Gastroesophageal sphincter (tissue), 4 donors: ENCODE results near the gene MN1. TPM values are rescaled to one million over a fixed set of nuclear protein-coding genes. Genes with fewer than 3 reads are reported as not detected.

ENCODE experiments used
- ATAC-seq: fragments of 150-250 bp; one replicate; pipeline ENCODE4 v1.9.1; 2016; ENCODE audit warnings: mild to moderate bottlenecking, moderate library complexity
- H3K27ac ChIP-seq, 4 donors: fragments of 200-600 bp; sonication (generic) in 3 of 4; 1 replicate in 3 of 4; 2 replicates in 1 of 4; pipeline ENCODE4 v1.5.1; 2016 to 2019
- H3K27me3 ChIP-seq: fragments of 200-600 bp; sonication (generic); one replicate; pipeline ENCODE4 v1.5.1; 2019
- H3K36me3 ChIP-seq, 2 donors: fragments of 200-600 bp; sonication (generic); one replicate each; pipeline ENCODE4 v1.5.1; 2019; ENCODE audit warnings: control low read depth in 1 of 2
- H3K4me1 ChIP-seq, 3 donors: fragments of 200-600 bp; sonication (generic); 1 replicate in 2 of 3; 2 replicates in 1 of 3; pipeline ENCODE4 v1.5.1; 2016 to 2019; ENCODE audit warnings: control low read depth in 2 of 3
- H3K4me3 ChIP-seq, 2 donors: fragments of 200-600 bp; sonication (generic); one replicate each; pipeline ENCODE4 v1.5.1; 2019; ENCODE audit warnings: mild to moderate bottlenecking in 1 of 2, moderate library complexity in 1 of 2
- H3K9me3 ChIP-seq, 3 donors: fragments of 200-600 bp; sonication (generic); one replicate each; pipeline ENCODE4 v1.5.1; 2017 to 2019; ENCODE audit warnings: control low read depth in 2 of 3
- CTCF ChIP-seq, 4 experiments: fragments of 200-600 bp in 2 of 4; fragments of 450-650 bp in 2 of 4; sonication (generic) in 1 of 4; IDR thresholded peaks; one replicate each; pipeline ENCODE4 v1.5.1; 2017 to 2019; ENCODE audit warnings: antibody characterized with exemption in 4 of 4, mild to moderate bottlenecking in 2 of 4, moderate library complexity in 2 of 4
- EP300 ChIP-seq: sonication (generic); formaldehyde crosslinking; IDR thresholded peaks from one replicate; pipeline ENCODE4 v1.6.1; 2017; ENCODE audit warnings: antibody characterized with exemption, mild to moderate bottlenecking
- POLR2A ChIP-seq, 2 donors: fragments of 450-650 bp; IDR thresholded peaks; one replicate each; pipeline ENCODE4 v1.6.1; 2017; ENCODE audit warnings: antibody characterized with exemption in 2 of 2, mild to moderate bottlenecking in 2 of 2, moderate library complexity in 1 of 2
- POLR2AphosphoS5 ChIP-seq: sonication (generic); formaldehyde crosslinking; IDR thresholded peaks from one replicate; pipeline ENCODE4 v1.6.1; 2017; ENCODE audit warnings: antibody characterized with exemption
- WGBS, 2 donors: methylation state at CpG; one replicate each; pipeline ENCODE4 v1.1.5; 2018; ENCODE audit warnings: low coverage in 1 of 2; 5-methylcytosine and 5-hydroxymethylcytosine counted together
- total RNA-seq, 4 donors: library from RNA; depleted of rRNA; stranded (reverse); fragments of >200 nt; gene quantifications; one replicate each; pipeline ENCODE4 v1.1.0, GENCODE V29; 2016

Gene MN1
- total RNA-seq, 4 donors from 2014 or later: 13.4 to 52.8 (median 28.5) TPM

- H3K27ac ChIP-seq: no peak overlapping the region
- H3K36me3 ChIP-seq: no peaks in the 10 kb centered on the region
- H3K9me3 ChIP-seq: no peaks in the 10 kb centered on the region
- no peaks in the 10 kb centered on the region for H3K27me3 ChIP-seq
- no peak for ATAC-seq
- 75 to 100% methylated on average over 1 of the region's 2 CpGs for WGBS, 2 donors
- TF ChIP-seq EP300 (no peak), POLR2AphosphoS5 (no peak)
- no peak overlapping the region for H3K4me3 ChIP-seq
- H3K4me1 ChIP-seq: peaks cover 0 to 38% (median 4%) of the 10 kb centered on the region in 3 donors
Measured at GRCh38 chr22:27723708-27724107, 77.8 kb downstream of the MN1 start.

DNA sequence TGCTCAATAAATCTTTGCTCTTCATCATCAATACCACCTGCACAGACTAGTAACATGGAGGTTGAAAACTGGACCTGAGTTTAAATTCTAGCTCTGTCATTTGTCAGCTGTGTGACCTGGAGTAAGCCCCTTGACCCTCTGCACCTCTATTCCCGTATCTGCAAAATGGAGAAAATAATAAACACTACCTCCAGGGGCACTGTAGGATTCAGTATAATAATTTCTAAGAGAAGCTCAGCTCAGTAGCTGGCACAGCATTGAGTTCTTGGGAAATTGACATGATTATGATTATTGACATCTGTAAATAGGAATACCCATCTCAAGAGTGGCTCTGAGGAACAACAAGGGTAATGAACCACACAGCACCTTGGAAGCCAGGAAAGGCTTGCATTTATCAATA, 78.4 kb downstream of the MN1 start:
- no peak for ATAC-seq
- no peak overlapping the region for H3K4me3 ChIP-seq

GRCh38 chr22:27720860-27721259, 80.7 kb downstream of the MN1 start:
- 80% methylated on average over 2 of the region's 5 CpGs; no CpG with 5 or more reads in 1 of the 2 donors for WGBS, 2 donors
- Histone ChIP-seq H3K27ac (no peak overlapping the region), H3K4me1 (peaks cover 0 to 29% (median 0%) of the 10 kb centered on the region in 3 donors), H3K9me3 (no peaks in the 10 kb centered on the region), H3K27me3 (no peaks in the 10 kb centered on the region), H3K36me3 (no peaks in the 10 kb centered on the region), H3K4me3 (no peak overlapping the region)
- ATAC-seq: no peak
- TF ChIP-seq EP300 (no peak), CTCF (IDR thresholded peaks at IDR 0.05) (no peak), POLR2AphosphoS5 (no peak), POLR2A (IDR thresholded peaks at IDR 0.05) (no peak)

More for the DNA sequence above, 78.4 kb downstream of the MN1 start:
- TF ChIP-seq CTCF (IDR thresholded peaks at IDR 0.05) (peak in 2 of 4 experiments; percentile 9 to 14), POLR2AphosphoS5 (no peak)
- Histone ChIP-seq H3K4me1 (peaks cover 0 to 43% (median 4%) of the 10 kb centered on the region in 3 donors), H3K27ac (no peak overlapping the region), H3K36me3 (no peaks in the 10 kb centered on the region), H3K9me3 (no peaks in the 10 kb centered on the region), H3K27me3 (no peaks in the 10 kb centered on the region)
- 0 to 22% methylated on average over 1 of the region's 1 CpG for WGBS, 2 donors

DNA sequence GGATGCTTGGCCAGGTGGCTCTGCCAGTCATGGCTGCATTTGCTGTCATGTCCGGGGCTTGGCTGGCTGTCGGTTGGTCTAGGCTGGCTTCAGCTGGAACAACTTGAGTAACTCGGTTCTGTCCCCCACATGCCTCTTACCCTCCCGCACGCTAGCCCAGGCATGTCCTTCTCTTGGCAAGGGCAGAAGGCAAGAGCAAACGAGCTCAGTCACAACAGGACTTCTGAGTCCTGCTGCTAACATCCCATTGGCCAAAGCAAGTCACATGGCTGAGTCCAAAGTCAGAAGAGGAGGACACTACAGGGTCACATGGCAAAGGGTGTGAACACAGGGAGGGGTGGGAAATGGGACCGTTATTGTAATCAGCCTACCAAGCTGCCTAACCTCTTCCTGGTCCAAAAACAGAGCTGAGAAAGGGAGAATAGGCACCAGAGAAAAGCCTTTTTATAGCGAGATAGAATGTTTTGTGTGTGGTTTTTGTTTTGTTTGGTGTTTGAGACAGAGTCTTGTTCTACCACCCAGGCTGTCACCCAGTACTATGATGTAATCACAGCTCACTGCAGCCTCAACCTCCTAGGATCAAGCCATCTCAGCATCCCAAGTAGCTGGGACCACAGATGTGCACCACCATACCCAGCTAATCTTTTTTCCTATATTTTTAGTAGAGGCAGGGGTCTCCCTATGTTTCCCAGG, 81.9 kb downstream of the MN1 start:
- Histone ChIP-seq H3K27me3 (peaks cover 9% of the 10 kb centered on the region), H3K9me3 (no peaks in the 10 kb centered on the region), H3K27ac (peak overlapping the region in 2 of 4 donors; percentile 31 to 80), H3K4me1 (peaks cover 0 to 26% (median 0%) of the 10 kb centered on the region in 3 donors), H3K4me3 (no peak overlapping the region), H3K36me3 (no peaks in the 10 kb centered on the region)
- WGBS, 2 donors: 27% methylated on average over 3 of the region's 8 CpGs; no CpG with 5 or more reads in 1 of the 2 donors
- TF ChIP-seq EP300 (no peak), POLR2A (IDR thresholded peaks at IDR 0.05) (no peak), CTCF (IDR thresholded peaks at IDR 0.05) (no peak), POLR2AphosphoS5 (no peak)
- ATAC-seq: no peak

DNA sequence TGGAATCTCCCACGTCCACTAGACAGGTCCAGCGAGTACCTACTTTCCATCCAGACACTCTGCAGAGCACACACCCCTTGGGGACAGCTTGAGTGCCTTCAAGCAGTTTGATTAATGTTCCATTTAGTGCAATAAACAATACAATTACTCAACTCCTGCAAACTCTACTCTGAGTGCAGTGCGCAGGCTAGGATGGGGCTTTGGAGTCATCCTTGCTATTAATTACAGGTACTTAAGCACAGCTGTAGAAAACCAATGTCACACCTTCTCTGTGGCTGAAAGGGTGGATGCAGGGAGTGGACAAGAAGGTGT, 82.6 kb downstream of the MN1 start:
- peak overlapping the region in 3 of 4 donors; percentile 48 to 80 (median 62) for H3K27ac ChIP-seq
- H3K4me1 ChIP-seq: peaks cover 0 to 26% (median 0%) of the 10 kb centered on the region in 3 donors
- no peak overlapping the region for H3K4me3 ChIP-seq
- peak; percentile 20 for ATAC-seq
- TF ChIP-seq CTCF (IDR thresholded peaks at IDR 0.05) (no peak), EP300 (no peak), POLR2A (IDR thresholded peaks at IDR 0.05) (no peak), POLR2AphosphoS5 (no peak)
- WGBS, 2 donors: 57 to 89% methylated on average over 1 to 2 of the region's 3 CpGs
- H3K9me3 ChIP-seq: no peaks in the 10 kb centered on the region
- no peaks in the 10 kb centered on the region for H3K36me3 ChIP-seq
- H3K27me3 ChIP-seq: peaks cover 9% of the 10 kb centered on the region
